Aorta (tissue), 5 donors: ENCODE measurements around the gene ANKRD44. TPM values are rescaled to one million over a fixed set of nuclear protein-coding genes. Genes with fewer than 3 reads are reported as not detected.

Experiments used
- ATAC-seq: fragments of 200-7000 bp; cut with Tn5 transposase; one replicate; pipeline ENCODE4 v1.9.1; 2022; ENCODE audit warnings: moderate library complexity; ENCODE audit not compliant: low FRiP score
- DNase-seq, 2 donors: peaks; one replicate each; pipeline ENCODE4 v3.0.0-alpha.2; 2020
- H3K27ac ChIP-seq, 2 donors: one replicate each; pipeline ENCODE4 v1.5.1; 2013; ENCODE audit warnings: low read length in 2 of 2, mild to moderate bottlenecking in 2 of 2, moderate library complexity in 2 of 2, control low read depth in 1 of 2, inconsistent platforms in 1 of 2, low read depth in 1 of 2
- H3K27me3 ChIP-seq, 2 donors: one replicate each; pipeline ENCODE4 v1.6.1; 2013; ENCODE audit warnings: control low read depth in 1 of 2, low read length in 1 of 2, mild to moderate bottlenecking in 1 of 2, moderate library complexity in 1 of 2; ENCODE audit not compliant: insufficient read depth in 2 of 2, control insufficient read depth in 1 of 2
- H3K36me3 ChIP-seq, 2 donors: one replicate each; pipeline ENCODE4 v1.6.1; 2013; ENCODE audit warnings: control low read depth in 1 of 2, low read length in 1 of 2, mild to moderate bottlenecking in 1 of 2; ENCODE audit not compliant: insufficient read depth in 2 of 2, control insufficient read depth in 1 of 2
- H3K4me1 ChIP-seq, 2 donors: one replicate each; pipeline ENCODE4 v1.6.1; 2013; ENCODE audit warnings: low read length in 2 of 2, control low read depth in 1 of 2, mild to moderate bottlenecking in 1 of 2, moderate library complexity in 1 of 2; ENCODE audit not compliant: insufficient read depth in 2 of 2, control insufficient read depth in 1 of 2
- H3K4me3 ChIP-seq, 2 donors: one replicate each; pipeline ENCODE4 v1.5.1; 2013; ENCODE audit warnings: low read length in 2 of 2, control low read depth in 1 of 2, mild to moderate bottlenecking in 1 of 2
- H3K9me3 ChIP-seq: one replicate; pipeline ENCODE4 v1.6.1; 2013; ENCODE audit warnings: mild to moderate bottlenecking, low read length; ENCODE audit not compliant: control insufficient read depth
- WGBS, 2 donors: extraction: QIAGEN DNeasy Blood & Tissue Kit; methylation state at CpG; one replicate each; pipeline ENCODE4 v1.1.7; 2013; 5-methylcytosine and 5-hydroxymethylcytosine counted together
- intact Hi-C, 2 donors: fragments of 100-400 bp; cut with DNase I; formaldehyde crosslinking; loops; one replicate each; pipeline versions ENCODE4 v1.14.2 to v1.15.0; 2022
- polyA plus RNA-seq, 2 donors: library from polyadenylated mRNA; stranded (reverse); fragments of 200-250 nt; gene quantifications; one replicate each; pipeline ENCODE4 v1.2.3, GENCODE V29; 2013
- total RNA-seq, 2 donors: library from RNA; stranded (reverse); fragmentation: NEBNext Ultra II Directional; extraction: Animal tissue kit (Norgen Biotek cat#: 25700); gene quantifications; one replicate each; pipeline ENCODE4 v1.2.1, GENCODE V29; 2021
- donor health status: healthy with polysubstance abuse.
- donor health status: Bipolar disorder and iron deficiency.
- donor health status: DM: no; HTN: no; CAD: no.
- donor health status: DM: no; HTN: no; CAD: no.
- donor health status: DM: yes; HTN: yes; CAD: no.

Gene ANKRD44
- total and polyA plus RNA-seq, 4 donors: 4.5 to 62.6 (median 33.8) TPM

GRCh38 chr2:197181491-197181890 lies 129.1 kb downstream of the ANKRD44 start:
- Histone ChIP-seq H3K27ac (no peak overlapping the region), H3K27me3 (no peaks in the 10 kb centered on the region), H3K4me3 (no peak overlapping the region), H3K9me3 (no peaks in the 10 kb centered on the region), H3K4me1 (peaks cover 7 to 12% of the 10 kb centered on the region in 2 donors), H3K36me3 (no peaks in the 10 kb centered on the region)
- DNase-seq (no peak), ATAC-seq (no peak)
- 70 to 71% methylated on average over 5 of the region's 5 CpGs for WGBS, 2 donors
- intact Hi-C loops: no loop called here

GRCh38 chr2:197179744-197180498 lies 130.7 kb downstream of the ANKRD44 start:
- peak; percentile 66 to 76 for DNase-seq
- WGBS, 2 donors: 16 to 18% methylated on average over 12 of the region's 12 CpGs
- intact Hi-C loops: no loop called here
- Histone ChIP-seq H3K27ac (peak overlapping the region; percentile 6 to 56), H3K4me1 (peaks cover 10 to 15% of the 10 kb centered on the region in 2 donors), H3K4me3 (no peak overlapping the region), H3K36me3 (no peaks in the 10 kb centered on the region), H3K9me3 (no peaks in the 10 kb centered on the region), H3K27me3 (no peaks in the 10 kb centered on the region)
- ATAC-seq: peak; percentile 52

- Histone ChIP-seq H3K27ac (no peak overlapping the region), H3K4me1 (peaks cover 8 to 10% of the 10 kb centered on the region in 2 donors), H3K36me3 (no peaks in the 10 kb centered on the region), H3K9me3 (no peaks in the 10 kb centered on the region), H3K27me3 (no peaks in the 10 kb centered on the region), H3K4me3 (no peak overlapping the region)
- no peak for ATAC-seq
- no peak for DNase-seq
- 0% methylated on average over 1 of the region's 1 CpG for WGBS, 2 donors
- intact Hi-C loops: no loop called here
Measured at GRCh38 chr2:197176522-197176921, 134.1 kb downstream of the ANKRD44 start.

GRCh38 chr2:197174539-197175094 lies 136.0 kb downstream of the ANKRD44 start:
- no peak overlapping the region for H3K4me3 ChIP-seq
- intact Hi-C loops: no loop called here
- no peak for ATAC-seq
- no peaks in the 10 kb centered on the region for H3K27me3 ChIP-seq
- no peak for DNase-seq
- no peaks in the 10 kb centered on the region for H3K36me3 ChIP-seq
- peaks cover 3 to 7% of the 10 kb centered on the region in 2 donors for H3K4me1 ChIP-seq
- H3K27ac ChIP-seq: no peak overlapping the region
- WGBS, 2 donors: 49 to 74% methylated on average over 2 of the region's 2 CpGs
- no peaks in the 10 kb centered on the region for H3K9me3 ChIP-seq

- ATAC-seq (no peak), DNase-seq (no peak)
- Histone ChIP-seq H3K4me1 (peaks cover 3 to 6% of the 10 kb centered on the region in 2 donors), H3K36me3 (no peaks in the 10 kb centered on the region), H3K9me3 (no peaks in the 10 kb centered on the region), H3K27ac (no peak overlapping the region), H3K27me3 (no peaks in the 10 kb centered on the region), H3K4me3 (no peak overlapping the region)
- 98% methylated on average over 4 of the region's 4 CpGs for WGBS, 2 donors
- intact Hi-C loops: no loop called here
Measured at GRCh38 chr2:197171582-197171981, 139.0 kb downstream of the ANKRD44 start.

GRCh38 chr2:197170208-197170607 lies 140.4 kb downstream of the ANKRD44 start:
- Histone ChIP-seq H3K36me3 (no peaks in the 10 kb centered on the region), H3K9me3 (no peaks in the 10 kb centered on the region), H3K27me3 (no peaks in the 10 kb centered on the region), H3K27ac (no peak overlapping the region), H3K4me1 (peaks cover 1 to 2% of the 10 kb centered on the region in 2 donors), H3K4me3 (no peak overlapping the region)
- no peak for ATAC-seq
- intact Hi-C loops: no loop called here
- DNase-seq: no peak
- 6 to 15% methylated on average over 1 of the region's 1 CpG for WGBS, 2 donors

- Histone ChIP-seq H3K27ac (no peak overlapping the region), H3K36me3 (no peaks in the 10 kb centered on the region), H3K4me1 (peaks cover 0 to 6% of the 10 kb centered on the region in 2 donors), H3K4me3 (no peak overlapping the region), H3K27me3 (no peaks in the 10 kb centered on the region), H3K9me3 (no peaks in the 10 kb centered on the region)
- ATAC-seq (peak; percentile 57), DNase-seq (peak; percentile 73 to 77)
- intact Hi-C loops: no loop called here
- 24 to 38% methylated on average over 5 of the region's 5 CpGs for WGBS, 2 donors
Measured at GRCh38 chr2:197168705-197169104, 141.9 kb downstream of the ANKRD44 start.

GRCh38 chr2:197167608-197168314 lies 142.8 kb downstream of the ANKRD44 start:
- H3K4me3 ChIP-seq: no peak overlapping the region
- H3K36me3 ChIP-seq: no peaks in the 10 kb centered on the region
- H3K27ac ChIP-seq: no peak overlapping the region
- intact Hi-C loops: no loop called here
- no peaks in the 10 kb centered on the region for H3K9me3 ChIP-seq
- DNase-seq: no peak
- no peak for ATAC-seq
- H3K4me1 ChIP-seq: peaks cover 0 to 6% of the 10 kb centered on the region in 2 donors
- 71% methylated on average over 3 of the region's 3 CpGs for WGBS, 2 donors
- H3K27me3 ChIP-seq: no peaks in the 10 kb centered on the region
